Umbilical cord (tissue), 2 donors: ENCODE results near the gene SKI. TPM values are rescaled to one million over a fixed set of nuclear protein-coding genes. Genes with fewer than 3 reads are reported as not detected.

ENCODE experiments used
- DNase-seq: peaks from one replicate; pipeline ENCODE4 v3.0.0-alpha.2; 2015; ENCODE audit warnings: low spot score
- total RNA-seq: library from RNA; depleted of rRNA; stranded (reverse); fragments of >200 nt; gene quantifications from one replicate; pipeline ENCODE4 v1.2.3, GENCODE V29; 2014; ENCODE audit warnings: low replicate concordance; ENCODE audit not compliant: insufficient read depth

Gene SKI
- total RNA-seq, 1 donor from 2014 or later = 29.6 TPM

GRCh38 chr1:2194319-2194897 lies 33.7 kb upstream of the SKI start, which contains the start of gene FAAP20:
Gene FAAP20, minus strand, starts transcription at chr1:2194772. Its CDS starts 23 bp downstream, at chr1:2194749.
- DNase-seq = no peak

- DNase-seq = peak; percentile 95
Measured at GRCh38 chr1:2194898-2195673, 33.0 kb upstream of the SKI start.

GRCh38 chr1:2195785-2196184 lies 32.3 kb upstream of the SKI start:
- no peak for DNase-seq

DNA sequence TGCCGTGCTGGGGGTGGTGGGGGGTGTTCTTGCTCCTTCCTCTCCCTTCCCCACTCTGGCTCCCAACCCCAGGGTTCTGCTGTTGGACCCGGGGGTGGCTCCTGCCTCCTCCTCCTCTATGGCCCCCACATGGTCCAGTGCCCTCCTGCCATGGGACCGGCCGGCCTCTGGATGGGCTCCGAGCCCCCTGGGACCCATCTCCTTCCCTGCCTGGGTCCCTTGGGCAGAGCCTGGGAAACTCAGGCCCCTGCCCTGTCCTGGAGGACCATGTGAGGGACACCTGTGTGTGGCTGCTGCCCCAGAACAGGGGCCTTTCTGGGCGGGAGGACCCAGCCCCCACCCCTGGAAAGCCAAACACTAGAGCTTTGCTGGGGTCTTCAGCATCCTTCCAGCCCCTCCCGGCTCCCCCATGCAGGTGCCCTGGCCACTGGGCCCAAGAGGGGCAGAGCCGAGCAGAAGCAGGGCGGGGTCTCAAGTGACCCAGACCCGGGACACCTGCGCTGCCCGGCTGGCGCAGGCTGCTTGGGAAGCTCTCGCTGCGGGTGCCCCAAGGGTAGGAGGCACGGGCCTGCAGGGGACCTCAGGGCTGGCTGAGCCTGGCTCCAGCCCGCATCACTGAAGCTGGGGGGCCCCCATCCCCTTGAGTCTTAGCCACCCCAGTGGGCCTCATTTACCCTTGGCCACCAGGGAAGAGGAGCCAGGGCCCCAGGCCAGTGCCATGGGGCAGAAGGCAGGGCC lies 31.0 kb upstream of the SKI start:
- DNase-seq = no peak

GRCh38 chr1:2197707-2198165 lies 30.4 kb upstream of the SKI start:
- no peak for DNase-seq

GRCh38 chr1:2198571-2198970 lies 29.5 kb upstream of the SKI start:
- DNase-seq = no peak

- peak; percentile 98 for DNase-seq
Measured at GRCh38 chr1:2199042-2199810, 28.9 kb upstream of the SKI start.

GRCh38 chr1:2200308-2200943 lies 27.7 kb upstream of the SKI start:
- no peak for DNase-seq

GRCh38 chr1:2201062-2201461 lies 27.1 kb upstream of the SKI start:
- DNase-seq = no peak

- no peak for DNase-seq
Measured at GRCh38 chr1:2202008-2202575, 26.0 kb upstream of the SKI start.

- DNase-seq = no peak
Measured at GRCh38 chr1:2202843-2203601, 25.1 kb upstream of the SKI start.

DNA sequence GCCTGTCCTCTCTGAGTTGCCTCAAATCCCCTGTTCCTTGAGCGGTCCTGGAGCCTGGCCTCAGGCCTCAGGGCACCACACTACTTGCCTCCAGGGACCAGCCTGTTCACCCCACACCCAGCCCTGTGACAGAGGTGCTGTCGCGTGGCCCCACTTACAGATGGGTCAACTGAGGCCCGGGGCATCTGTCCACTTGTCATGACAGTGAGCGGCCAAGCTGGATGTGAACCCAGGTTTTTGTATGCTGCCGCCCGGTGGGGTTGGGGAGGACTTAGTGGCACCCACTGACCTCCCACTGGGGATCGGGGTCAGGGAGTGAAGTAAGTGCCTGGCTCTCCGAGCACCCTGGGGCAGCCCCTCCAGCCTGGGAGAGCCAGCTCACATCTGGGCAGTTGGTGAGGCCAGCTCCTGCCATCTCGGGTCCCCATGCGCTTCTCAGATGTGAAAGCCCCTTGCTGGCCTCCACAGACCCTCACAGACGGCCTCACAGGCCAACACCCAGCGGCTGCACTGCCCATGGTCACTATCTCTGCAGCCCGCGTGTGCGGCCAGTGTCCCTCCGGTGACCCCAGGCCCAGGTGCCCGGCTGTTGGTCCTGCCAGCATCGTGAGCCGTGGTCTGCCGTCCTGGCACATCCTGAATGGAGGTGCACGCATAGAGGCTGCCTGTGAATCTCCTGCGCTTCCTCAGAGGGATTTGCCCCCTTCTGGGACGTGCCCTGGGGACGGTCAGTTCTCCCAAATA lies 24.3 kb upstream of the SKI start:
- no peak for DNase-seq

- peak; percentile 86 for DNase-seq
Measured at GRCh38 chr1:2204415-2205190, 23.5 kb upstream of the SKI start.

DNA sequence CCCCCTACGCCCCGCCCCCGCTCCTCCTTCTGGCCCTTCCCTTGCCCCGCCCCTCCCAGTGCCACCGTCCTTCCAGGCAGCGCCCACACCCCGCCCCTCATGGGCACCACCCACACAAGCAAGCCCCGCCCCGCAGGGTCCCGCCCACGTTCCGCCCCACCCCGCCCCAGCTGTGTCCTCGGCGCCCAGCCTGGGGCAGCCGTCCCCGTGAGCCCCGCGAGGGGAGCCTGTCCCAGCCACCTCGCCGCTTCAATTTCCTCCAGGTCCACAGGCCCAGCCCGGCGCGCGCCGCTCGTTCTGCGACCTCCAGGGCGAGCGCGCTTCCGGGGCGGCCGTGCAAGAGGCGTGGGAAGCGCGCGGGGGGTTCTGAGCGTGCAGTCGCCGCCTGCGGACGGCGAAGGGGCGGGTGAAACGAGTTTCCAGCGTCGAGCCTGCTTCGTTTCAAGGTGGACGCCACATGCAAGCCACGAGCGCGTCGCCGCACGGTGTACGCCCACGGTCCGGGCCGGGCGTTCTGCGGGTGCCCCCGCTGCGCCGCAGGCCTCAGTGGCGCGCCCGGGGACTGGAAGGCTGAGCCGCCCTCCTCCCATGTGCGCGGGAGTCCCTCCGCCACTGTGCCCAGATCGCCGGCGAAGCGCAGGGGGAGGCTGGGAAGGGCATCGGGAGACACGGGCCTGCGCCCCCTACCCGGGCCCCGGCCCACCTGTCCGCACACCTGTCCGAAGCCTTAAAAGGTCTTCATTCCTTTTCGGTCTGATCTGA lies 22.7 kb upstream of the SKI start:
- DNase-seq = peak; percentile 96

GRCh38 chr1:2206813-2207487 lies 21.2 kb upstream of the SKI start:
- DNase-seq = peak; percentile 66

- peak; percentile 79 for DNase-seq
Measured at GRCh38 chr1:2208309-2209239, 19.5 kb upstream of the SKI start.
